Activated CD8-positive, alpha-beta memory T cell treated with anti-CD3 and anti-CD28 coated beads for 48 hours (primary cell): ENCODE measurements around the gene ZFYVE9.
"Not testable (repeated sequence)": the region's sequence is repeated elsewhere in the genome, so short reads cannot be mapped to it uniquely, and the experiment has no call there.

Source experiments
- DNase-seq, 3 experiments: peaks; one replicate each; pipeline ENCODE4 v3.0.0-alpha.2; 2020; ENCODE audit warnings: low read depth in 2 of 3, low spot score in 2 of 3

Gene ZFYVE9

DNA sequence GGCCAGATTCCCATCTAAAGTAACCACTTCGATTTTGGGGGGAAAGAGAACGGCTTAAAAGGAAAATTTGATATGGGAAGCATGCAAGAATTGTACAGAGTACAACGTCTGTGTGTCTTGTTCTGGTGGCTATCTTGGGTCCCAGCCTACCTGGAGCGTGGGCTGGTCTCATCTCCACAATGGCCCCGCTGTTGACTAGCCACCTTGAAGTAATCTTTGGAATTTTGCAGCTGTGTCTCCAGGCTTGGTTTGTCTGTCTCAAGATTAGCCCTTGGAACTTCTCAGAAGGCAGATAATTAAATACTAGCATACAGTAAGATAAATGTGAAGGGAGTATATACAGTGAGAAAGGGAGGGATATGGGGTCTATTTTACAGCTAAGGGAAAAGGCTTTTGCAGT lies 225.4 kb downstream of the ZFYVE9 start:
- no peak for DNase-seq

DNA sequence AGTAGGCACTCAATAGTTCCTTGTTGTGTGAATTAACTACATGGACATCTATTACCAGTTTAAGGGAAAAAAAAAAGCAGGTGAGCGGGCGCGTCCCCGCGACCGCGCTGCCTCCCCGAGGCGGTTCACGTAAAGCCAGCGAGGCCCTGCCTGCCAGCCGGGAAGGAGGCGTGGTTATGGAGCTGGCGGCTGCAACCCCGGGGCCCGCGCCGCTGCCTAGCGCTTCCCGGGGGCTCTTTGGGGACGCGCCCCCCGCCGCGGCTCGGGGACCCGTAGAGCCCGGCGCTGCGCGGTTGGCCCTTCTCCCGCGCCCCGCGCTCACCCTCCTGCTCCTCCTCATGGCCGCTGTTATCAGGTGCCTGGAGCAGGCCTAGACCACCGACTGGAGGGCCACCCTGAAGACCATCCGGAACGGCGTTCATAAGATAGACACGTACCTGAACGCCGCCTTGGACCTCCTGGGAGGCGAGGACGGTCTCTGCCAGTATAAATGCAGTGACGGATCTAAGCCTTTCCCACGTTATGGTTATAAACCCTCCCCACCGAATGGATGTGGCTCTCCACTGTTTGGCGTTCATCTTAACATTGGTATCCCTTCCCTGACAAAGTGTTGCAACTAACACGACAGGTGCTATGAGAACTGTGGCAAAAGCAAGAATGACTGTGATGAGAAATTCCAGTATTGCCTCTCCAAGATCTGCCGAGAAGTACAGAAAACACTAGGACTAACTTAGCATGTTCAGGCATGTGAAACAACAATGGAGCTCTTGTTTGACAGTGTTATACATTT lies 226.7 kb downstream of the ZFYVE9 start:
- peak in 1 of 3 experiments; percentile 15 for DNase-seq

DNA sequence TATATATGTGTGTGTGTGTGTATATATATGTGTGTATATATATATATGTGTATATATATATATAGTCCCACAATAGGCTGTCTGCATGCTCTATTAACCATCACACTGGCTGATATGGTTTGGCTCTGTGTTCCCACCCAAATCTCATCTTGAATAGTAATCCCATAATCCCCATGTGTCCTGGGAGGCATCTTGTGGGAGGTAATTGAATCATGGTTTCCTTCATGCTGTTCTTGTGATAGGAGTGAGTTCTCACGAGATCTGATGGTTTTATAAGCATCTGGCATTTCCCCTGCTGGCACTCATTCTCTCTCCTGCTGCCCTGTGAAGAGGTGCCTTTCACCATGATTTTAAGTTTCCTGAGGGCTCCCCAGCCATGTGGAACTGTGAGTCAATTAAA lies 228.0 kb downstream of the ZFYVE9 start:
- DNase-seq, result not testable (repeated sequence)

DNA sequence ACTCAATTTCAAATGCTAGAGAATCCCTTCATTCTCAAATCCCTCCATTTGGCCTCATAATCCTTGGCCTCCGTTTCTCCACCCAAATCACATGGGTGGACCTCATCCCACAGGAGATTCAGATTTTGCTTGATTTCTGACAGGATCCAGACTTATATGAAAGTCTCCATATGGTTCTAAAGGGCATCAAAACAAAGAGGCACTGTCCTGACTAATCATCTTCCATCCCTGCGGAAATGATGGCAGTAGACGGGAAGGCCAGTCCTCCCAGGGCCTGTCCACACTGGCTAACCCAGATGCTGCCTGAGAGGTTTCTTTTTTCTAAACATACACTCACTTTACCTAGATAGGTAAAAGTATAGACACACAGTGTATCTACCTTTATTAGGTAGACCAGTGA lies 243.5 kb downstream of the ZFYVE9 start:
- DNase-seq, result no peak

DNA sequence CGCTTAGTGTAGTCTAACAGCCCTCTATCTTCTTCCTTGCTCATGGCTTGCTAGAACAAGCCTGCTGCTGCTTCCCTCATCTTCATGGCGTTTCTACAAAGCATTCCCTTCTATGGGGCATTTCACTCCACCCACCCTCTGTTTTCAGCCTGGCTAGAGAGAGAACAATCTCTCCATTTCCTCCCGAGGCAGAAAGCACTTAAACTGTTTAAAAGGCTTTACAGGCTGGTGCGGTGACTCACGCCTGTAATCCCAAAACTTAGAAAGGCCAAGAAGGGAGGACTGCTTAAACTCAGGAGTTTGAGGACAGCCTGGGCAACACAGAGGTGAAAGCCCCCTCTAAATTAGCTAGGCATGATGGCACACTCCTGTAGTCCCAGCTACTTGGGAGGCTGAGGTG lies 244.6 kb downstream of the ZFYVE9 start:
- no peak for DNase-seq

DNA sequence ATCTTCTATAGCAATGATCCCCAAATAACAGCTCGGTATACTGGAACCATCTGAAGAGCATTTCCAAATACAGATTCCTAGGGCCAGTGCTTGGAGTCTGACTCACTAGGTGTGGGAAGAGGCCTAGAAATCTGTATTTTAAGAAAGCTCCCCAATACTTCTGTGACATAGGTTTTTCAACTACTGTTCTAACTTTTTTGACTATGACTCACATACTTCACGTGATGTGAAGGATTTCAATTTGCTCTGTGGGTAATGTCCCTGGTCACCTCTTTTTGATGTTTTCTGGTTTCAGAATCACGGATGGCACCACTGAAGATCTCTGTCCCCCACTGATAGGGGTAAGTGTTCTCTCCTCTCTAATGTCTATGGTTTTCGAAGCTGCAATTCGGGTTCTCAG lies 251.3 kb downstream of the ZFYVE9 start:
- no peak for DNase-seq
